Stimulated activated CD8-positive, alpha-beta memory T cell treated with anti-CD3 and anti-CD28 coated beads, Interleukin-15, amount 100 ng/mL, for 4 hours (primary cell): Measurements from ENCODE around the gene ENG.
"Not testable (repeated sequence)": the region's sequence is repeated elsewhere in the genome, so short reads cannot be mapped to it uniquely, and the experiment has no call there.

Experiments used
- DNase-seq, 2 donors: peaks; one replicate each; pipeline ENCODE4 v3.0.0-alpha.2; 2020; ENCODE audit warnings: low read depth in 2 of 2

Gene ENG

GRCh38 chr9:127793093-127793708 is 61.3 kb downstream of the ENG start:
- no peak for DNase-seq

DNA sequence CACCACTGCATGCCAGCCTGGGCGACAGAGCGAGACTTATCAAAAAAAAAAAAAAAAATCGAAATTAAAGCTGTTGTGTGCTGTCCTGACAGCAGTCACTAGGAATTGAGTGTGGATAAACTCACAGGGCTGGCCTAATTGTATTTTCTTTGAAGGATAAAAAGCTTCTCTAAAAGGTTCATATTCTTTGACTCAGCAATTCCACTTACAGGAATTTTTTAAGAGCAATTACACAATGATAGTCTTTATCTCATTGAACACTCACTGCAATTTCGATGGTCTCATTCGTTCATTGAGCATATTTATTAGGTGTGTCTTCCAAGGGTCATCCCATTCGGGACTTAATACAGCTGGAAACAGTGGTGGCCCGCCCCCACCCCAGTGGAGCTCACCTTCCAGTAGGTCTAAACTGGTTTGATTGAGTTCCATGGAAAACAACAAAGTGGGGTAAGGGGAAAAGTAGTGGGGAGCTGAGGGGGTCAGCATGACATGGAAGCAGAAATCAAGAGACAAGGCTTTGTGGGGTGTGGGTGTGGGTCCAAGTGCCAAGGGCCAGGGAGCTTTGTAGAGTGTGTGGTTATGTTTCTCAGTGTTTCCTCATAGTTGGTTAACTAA is 61.9 kb downstream of the ENG start:
- no peak for DNase-seq

DNA sequence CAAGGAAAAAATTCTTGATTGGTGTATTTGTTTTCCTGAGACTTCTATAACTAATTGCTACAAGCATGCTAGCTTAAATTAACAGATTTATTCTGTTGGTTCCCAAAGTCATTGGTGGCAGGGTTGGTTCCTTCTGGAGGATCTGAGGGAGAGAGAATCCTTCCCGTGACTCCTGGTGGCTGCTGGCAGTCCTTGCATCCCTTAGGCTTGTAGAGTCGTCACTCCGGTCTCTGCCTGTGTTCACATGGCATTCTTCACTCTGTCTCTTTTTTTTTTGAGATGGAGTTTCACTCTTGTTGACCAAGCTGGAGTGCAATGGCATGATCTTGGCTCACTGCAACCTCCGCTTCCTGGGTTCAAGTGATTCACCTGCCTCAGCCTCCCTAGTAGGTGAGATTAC is 63.4 kb downstream of the ENG start:
- DNase-seq = no peak

- no peak for DNase-seq
Observed at GRCh38 chr9:127790094-127790855, 64.2 kb downstream of the ENG start.

GRCh38 chr9:127789179-127789578 is 65.3 kb downstream of the ENG start:
- DNase-seq = no peak

DNA sequence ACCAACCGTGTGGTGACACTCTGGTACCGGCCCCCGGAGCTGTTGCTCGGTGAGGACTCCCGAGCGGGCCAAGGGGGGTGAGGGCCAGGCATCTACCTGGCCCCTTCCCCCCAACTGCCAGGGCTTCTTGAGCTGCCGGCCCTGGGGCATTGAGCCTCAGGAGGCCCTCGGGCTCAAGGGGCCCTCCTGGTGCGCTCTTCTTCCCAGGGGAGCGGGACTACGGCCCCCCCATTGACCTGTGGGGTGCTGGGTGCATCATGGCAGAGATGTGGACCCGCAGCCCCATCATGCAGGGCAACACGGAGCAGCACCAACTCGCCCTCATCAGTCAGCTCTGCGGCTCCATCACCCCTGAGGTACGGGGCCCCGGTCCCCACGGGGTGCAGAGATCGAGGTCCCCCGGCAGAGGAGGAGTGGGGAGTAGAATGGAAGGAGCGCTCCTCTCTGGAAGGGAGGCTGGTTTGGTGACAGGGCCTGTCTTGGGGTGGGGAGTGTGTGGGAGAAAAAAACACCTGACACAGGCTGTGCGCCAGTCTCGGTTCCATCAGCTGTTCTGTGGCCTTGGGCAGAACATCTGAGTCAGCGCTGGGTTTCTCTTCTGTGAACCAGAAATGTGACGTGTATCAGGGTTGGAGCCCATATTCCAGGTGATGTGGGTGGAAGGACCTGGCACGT is 66.0 kb downstream of the ENG start:
- no peak for DNase-seq

GRCh38 chr9:127786773-127787104 is 67.7 kb downstream of the ENG start:
- no peak for DNase-seq

DNA sequence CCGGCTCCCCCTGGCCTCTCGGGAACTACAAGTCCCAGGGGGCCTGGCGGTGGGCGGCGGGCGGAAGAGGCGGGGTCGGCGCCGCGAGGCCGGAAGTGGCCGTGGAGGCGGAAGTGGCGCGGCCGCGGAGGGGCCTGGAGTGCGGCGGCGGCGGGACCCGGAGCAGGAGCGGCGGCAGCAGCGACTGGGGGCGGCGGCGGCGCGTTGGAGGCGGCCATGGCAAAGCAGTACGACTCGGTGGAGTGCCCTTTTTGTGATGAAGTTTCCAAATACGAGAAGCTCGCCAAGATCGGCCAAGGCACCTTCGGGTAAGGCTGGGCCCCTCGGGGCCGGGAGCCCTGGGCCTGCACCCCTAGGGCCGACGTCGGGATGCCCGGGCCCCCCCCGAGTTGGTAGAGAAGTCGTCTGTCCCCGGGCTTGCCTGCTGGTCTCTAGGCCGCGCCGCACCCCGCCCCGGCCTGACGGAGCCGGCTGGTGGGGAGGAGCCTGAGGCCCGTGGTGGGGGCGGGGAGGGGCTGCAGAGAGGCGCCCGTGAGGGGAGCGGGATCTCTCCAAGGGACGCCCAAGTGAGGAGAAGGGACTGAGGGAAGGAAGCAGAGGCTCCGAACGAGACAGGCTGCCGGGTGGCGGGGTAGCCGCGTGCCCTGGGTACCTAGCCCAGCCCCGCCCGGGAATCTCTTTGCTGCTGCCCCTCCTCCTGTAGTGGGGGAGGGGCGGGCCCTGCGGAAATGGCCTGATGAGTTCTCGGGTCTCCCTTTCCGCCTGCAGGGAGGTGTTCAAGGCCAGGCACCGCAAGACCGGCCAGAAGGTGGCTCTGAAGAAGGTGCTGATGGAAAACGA is 68.3 kb downstream of the ENG start, which contains the start of gene CDK9:
Gene CDK9, plus strand, starts transcription at position 102 of the 840 bp plus-strand sequence. Its CDS starts 115 bp downstream, at position 217.
- peak; percentile 86 to 90 for DNase-seq

GRCh38 chr9:127785023-127785932 is 69.2 kb downstream of the ENG start:
- peak; percentile 76 to 80 for DNase-seq

DNA sequence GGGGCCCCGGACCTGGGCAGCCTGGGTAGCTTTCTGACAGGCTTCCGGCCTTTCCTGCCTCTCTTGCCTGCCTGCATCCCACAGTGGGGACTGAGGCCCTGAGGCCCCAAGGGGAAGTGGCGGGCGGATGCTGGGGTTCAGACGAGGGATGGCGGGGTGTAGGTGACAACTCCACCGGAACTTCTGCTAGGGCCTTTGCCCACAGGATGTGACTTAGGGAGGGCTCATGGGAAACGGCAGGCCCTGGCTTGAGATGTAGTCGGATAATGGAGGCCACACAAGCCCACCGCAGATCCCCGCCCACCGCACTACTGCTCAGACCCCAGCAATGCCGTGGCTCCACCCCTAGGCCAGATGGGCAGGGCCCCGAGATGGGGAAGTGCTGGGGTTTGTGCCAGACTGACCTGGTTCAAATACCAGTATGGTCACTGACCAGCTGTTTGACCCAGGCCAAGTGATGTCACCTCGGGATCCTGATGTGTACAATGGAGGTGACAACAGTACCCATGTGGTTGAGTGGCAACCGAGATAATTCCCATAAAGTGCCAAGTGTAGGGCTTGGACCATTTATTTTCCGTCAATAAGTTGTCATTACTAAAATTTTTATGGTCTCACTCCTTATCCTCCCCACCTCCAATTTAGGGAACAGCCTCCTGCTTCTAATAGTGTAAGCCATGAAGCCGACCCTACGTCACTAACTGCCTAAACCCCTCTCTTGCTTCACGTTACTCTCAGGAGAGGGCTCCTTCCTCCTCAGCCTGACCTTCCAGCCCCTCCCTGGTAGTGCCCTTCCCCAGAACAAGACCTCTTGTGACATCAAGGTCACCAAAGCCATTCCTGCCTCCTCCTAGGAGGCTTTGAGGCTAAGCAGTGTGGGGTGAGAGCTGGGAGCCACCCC is 71.1 kb downstream of the ENG start:
- DNase-seq = peak; percentile 50 to 54

GRCh38 chr9:127781806-127782205 is 72.7 kb downstream of the ENG start:
- no peak for DNase-seq

DNA sequence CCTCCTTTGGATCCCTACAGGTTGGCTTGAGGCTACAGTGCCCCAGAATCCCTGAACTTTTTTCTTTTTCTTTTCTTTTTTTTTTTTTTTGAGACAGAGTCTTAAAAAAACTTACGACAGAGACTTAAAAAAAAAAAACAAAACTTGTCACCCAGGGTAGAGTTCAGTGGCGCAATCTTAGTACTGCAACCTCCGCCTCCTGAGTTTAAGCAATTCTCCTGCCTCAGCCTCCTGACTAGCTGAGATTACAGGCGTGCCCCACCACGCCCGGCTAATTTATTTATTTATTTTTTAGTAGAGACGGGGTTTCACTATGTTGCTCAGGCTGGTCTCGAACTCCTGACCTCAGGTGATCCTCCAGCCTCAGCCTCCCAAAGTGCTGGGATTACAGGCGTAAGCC is 73.5 kb downstream of the ENG start:
- DNase-seq = not testable (repeated sequence)

GRCh38 chr9:127780126-127780885 is 74.2 kb downstream of the ENG start:
- DNase-seq = no peak

DNA sequence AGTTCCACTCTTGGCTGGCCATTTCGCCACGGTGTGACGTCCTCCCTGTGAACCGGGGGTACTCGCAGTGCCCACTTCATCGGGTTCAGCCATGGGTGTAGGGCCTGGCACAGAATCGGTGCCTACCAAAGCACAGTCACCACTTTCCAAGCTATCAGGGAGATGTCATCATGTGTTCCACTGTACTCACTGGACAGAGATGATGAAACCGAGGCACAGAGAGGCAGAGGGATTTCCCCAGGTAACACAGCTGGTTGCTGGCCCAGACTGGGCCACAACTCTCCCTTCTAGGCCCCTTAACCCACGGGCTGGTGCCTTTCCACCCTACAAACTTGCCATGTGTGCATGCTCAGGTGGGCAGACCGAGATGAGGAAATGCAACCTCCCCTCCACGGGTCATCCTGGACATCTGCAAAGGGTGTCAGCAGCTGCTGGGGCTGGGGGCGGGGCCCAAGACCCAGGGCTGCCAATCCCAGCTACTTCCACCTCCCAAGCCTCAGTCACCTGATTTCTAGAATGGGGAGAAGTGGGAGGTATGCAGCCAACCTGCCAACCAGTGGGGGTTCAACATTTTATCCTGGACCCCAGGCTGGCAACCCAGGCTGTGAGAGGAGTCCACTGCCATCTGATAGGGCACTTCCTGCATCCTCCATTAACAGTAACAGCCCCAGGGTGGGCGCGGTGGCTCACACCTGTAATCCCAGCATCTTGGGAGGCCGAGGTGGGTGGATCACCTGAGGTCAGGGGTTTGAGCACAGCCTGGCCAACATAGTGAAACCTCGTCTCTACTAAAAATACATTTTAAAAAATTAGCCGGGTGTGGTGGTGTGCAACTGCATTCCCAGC is 75.1 kb downstream of the ENG start:
- DNase-seq = peak; percentile 46 to 51

- DNase-seq = no peak
Observed at GRCh38 chr9:127778280-127779135, 76.0 kb downstream of the ENG start, which contains the start of gene SH2D3C. SH2D3C (minus strand) TSS chr9:127778666; CDS start chr9:127778627, 39 bp downstream.

DNA sequence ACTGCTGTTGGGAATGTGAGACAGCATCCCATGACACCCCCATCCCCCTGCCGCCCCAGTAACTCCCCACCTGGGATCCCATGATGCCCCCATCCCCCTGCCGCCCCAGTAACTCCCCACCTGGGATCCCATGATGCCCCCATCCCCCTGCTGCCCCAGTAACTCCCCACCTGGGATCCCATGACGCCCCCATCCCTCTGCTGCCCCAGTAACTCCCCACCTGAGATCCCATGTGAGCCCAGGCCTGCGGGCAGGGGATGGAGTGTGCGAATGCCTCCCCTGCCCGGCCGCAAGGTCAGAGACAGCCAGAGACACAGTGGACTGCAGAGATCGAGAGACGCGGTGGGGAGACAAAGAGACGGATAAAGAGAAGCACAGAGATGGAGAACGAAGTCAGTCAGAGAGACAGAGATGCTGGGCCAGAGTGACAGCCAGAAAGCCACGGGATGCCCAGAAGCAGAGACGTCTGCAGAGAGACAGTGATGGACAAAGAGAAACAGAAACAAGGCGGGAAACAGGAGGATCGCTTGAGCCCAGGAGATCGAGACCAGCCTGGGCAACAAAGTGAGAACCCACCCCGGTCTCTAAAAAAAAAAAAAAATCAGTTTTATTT is 77.0 kb downstream of the ENG start:
- no peak for DNase-seq
